CD4-positive, alpha-beta T cell treated with Interferon alpha-2 for 1 hour (primary cell): ENCODE results near the gene ULK1.
"Not testable (repeated sequence)": the region's sequence is repeated elsewhere in the genome, so short reads cannot be mapped to it uniquely, and the experiment has no call there.

Experiments used
- DNase-seq, 2 donors: peaks; one replicate each; pipeline ENCODE4 v3.0.0-alpha.2; 2020 to 2022

Gene ULK1

GRCh38 chr12:131946757-131947156 lies 52.3 kb downstream of the ULK1 start:
- no peak for DNase-seq

DNA sequence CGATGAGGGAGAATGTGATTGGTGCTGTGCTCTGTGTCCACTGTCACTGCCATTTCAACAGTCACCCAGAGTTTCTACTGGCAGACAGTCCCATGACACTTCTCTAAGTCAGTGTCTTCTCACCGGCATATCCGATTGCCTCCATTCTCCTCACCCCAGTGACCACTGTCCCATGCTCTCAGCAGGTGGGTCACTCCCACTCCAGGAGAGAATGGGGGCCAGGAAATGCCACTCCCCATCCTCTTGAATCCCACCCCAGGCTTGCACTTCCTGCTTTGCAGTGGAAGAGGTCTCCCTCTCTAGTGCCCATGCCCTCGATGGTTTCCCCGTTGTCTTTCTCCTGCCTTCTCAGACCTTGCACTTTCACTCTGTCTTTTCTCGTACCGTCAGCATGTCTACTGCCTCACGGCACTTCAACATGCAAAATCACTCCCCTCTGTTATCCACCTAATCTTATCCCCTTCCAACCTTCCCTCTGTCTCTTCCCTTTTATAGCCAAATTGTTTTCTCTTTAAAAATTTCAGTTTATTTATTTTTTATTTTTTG lies 53.1 kb downstream of the ULK1 start:
- DNase-seq: no peak

- DNase-seq: no peak
Observed at GRCh38 chr12:131948166-131948712, 53.8 kb downstream of the ULK1 start.

DNA sequence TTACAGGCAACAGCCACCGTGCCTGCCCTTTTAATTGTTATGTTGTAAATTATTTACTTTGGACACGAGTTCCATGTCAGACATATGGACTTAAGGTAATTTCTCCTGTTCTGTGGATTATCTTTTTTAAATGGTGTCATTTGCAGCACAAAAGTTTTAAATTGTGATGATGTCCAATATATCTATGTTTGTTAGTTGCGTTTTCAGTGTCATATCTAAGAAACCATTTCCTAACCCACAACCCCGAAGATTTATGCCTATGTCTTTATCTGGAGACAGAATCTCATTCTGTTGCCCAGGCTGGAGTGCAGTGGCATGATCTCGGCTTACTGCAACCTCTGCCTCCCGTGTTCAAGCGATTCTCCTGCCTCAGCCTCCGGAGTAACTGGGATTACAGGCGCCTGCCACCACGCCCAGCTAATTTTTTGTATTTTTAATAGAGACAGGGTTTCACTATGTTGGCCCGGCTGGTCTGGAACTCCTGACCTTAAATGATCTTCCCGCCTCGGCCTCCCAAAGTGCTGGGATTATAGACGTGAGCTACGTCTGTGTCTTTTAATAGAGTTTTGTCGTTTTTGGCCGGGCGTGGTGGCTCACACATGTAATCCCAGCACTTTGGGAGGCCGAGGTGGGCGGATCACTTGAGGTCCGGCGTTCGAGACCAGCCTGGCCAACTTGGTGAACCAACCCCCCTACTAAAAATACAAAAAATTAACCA lies 54.5 kb downstream of the ULK1 start:
- peak in 1 of 2 donors; percentile 41 for DNase-seq

DNA sequence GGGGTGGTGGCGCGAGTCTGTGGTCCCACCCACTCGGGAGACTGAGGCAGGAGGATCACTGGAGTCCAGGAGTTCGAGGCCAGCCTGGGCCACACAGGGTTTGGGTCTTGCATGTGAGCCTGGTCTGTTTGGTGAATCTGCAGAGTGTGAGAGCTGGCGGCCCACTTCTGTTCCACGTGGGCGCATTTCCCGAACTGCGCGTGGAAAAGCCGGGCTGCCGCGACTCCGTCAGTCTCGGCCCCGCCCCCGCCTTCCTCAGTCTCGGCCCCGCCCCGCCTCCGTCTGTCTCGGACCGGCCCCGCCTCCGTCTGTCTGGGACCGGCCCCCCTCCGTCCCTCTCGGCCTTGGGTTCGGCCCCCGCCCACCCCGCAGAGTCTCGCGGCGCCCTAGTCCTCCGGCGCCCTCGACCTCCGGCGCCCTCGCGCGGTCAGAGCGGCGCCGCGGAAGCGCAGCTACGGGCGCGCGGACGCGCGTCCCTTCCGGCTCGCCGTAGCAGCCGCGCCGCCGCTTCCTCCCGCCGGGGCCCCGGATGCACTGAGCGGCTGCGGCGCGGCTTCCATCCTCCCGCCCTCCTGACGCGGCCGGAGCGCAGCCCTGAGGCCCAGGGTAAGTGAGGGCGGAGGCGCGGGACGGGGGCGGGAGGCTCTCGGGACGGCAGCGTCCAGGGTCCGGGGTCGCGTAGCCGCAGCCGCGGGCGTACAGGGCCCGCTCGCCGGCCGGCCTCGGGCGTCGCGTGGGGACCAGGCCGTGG lies 55.2 kb downstream of the ULK1 start, which contains the start of gene EP400:
Gene EP400, plus strand, starts transcription at position 512 of the 751 bp plus-strand sequence. CDS start 10,678 bp downstream, outside the sequence.
- DNase-seq: peak; percentile 92 to 96

DNA sequence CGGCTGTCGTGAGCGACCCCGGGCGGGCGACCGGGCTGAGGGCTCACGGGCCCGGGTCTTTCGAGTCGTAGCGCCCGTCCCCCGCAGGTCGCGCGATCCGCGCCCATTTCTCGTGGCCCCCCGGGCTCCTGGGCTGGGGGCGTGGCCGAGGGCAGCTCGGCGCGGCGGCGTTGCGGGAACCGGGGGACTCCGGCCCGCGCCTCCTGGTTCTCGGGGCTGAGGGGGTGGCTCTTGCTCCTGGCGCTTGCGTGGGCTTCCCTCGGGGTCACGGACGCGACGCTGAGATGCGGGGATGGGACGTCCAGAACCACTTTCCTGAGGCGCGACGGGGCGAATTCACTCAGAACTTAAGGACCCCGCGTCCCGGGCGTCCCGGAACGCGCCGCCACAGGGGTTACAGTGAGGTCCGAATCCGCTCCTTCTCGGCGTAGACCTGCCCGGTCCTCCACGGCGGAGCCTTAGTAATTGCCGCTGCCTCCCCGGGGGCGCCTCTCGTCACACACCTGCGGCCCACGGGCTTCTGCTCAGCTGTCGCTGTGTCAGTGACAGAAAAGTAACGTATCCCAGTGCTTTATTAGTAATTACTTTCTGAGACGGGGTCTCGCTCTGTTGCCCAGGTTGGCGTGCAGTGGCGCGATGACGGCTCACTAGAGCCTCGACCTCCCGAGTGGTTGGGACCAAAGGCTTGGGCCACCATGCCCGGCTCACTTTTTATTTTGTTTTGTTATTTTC lies 55.9 kb downstream of the ULK1 start:
- peak in 1 of 2 donors; percentile 25 for DNase-seq

- DNase-seq: not testable (repeated sequence)
Observed at GRCh38 chr12:131953810-131954209, 59.4 kb downstream of the ULK1 start.

- DNase-seq: not testable (repeated sequence)
Observed at GRCh38 chr12:131954460-131954859, 60.0 kb downstream of the ULK1 start.

- DNase-seq: no peak
Observed at GRCh38 chr12:131959116-131959515, 64.7 kb downstream of the ULK1 start.

GRCh38 chr12:131959641-131960589 lies 65.5 kb downstream of the ULK1 start:
- no peak for DNase-seq

GRCh38 chr12:131960590-131961325 lies 66.3 kb downstream of the ULK1 start:
- DNase-seq: not testable (repeated sequence)

DNA sequence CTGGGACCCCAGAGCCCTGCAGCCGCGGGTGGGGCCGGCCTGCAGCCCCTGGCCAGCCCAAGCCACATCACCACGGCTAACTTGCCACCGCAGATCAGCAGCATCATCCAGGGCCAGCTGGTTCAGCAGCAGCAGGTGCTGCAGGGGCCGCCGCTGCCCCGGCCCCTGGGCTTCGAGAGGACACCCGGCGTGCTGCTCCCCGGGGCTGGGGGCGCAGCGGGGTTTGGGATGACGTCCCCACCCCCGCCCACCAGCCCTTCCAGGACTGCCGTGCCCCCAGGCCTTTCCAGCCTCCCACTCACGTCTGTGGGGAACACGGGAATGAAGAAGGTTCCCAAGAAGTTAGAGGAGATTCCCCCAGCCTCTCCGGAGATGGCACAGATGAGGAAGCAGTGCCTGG lies 66.9 kb downstream of the ULK1 start:
- not testable (repeated sequence) for DNase-seq

GRCh38 chr12:131962069-131962468 lies 67.6 kb downstream of the ULK1 start:
- DNase-seq: no peak

GRCh38 chr12:131963381-131963780 lies 69.0 kb downstream of the ULK1 start:
- peak in 1 of 2 donors; percentile 46 for DNase-seq

DNA sequence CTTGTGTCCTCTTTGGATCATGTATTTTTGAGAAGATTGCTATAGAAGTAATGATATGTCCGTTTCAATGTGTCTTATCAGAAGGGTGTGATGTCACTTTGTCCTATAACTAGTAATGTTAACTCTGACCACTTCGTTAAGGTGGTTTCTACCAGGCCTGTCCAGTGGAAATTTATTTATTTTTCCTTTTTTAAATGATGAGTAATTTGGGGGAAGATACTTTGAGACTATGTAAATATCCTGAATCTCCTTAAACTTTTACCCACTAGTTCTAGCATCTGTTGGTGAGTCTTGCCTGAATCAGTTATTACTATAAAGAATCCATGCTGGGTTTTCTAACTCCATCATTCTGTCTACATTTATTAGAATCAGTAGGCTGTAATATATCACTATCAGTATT lies 70.7 kb downstream of the ULK1 start:
- no peak for DNase-seq

- no peak for DNase-seq
Observed at GRCh38 chr12:131971226-131971625, 76.8 kb downstream of the ULK1 start.
